ENCODE measurements around the gene NKX2-3. TPM values are rescaled to one million over a fixed set of nuclear protein-coding genes. Genes with fewer than 3 reads are reported as not detected.

Gene NKX2-3
- total and polyA plus RNA-seq, 2 of the 8 experiments (the other 6 are each of a cell fraction or from before 2014, with no cell fraction given) = not detected

- no peak for TF ChIP-seq SIX5 (IDR thresholded peaks at IDR 0.05; ENCODE audit: low read depth, low read length)
Observed at GRCh38 chr10:99530108-99531025, 2.4 kb upstream of the NKX2-3 start (continued).
